MM.1S (cell line): ENCODE results near the gene CYP4A11.
"Not testable (repeated sequence)": the region's sequence is repeated elsewhere in the genome, so short reads cannot be mapped to it uniquely, and the experiment has no call there.

Source experiments
- DNase-seq: peaks from one replicate; pipeline ENCODE4 v3.0.0-alpha.2; 2015
- H2AFZ ChIP-seq: fragments of 300-600 bp; sonication (generic); 2 replicates; pipeline ENCODE4 v1.6.0; 2016; ENCODE audit warnings: antibody characterized with exemption, low read length
- H3F3A ChIP-seq: fragments of 300-600 bp; sonication (generic); 2 replicates; pipeline ENCODE4 v1.6.1; 2016; ENCODE audit warnings: mild to moderate bottlenecking, antibody characterized with exemption, low read length, moderate library complexity, mixed read lengths; ENCODE audit not compliant: insufficient read depth
- H3K27ac ChIP-seq: fragments of 300-600 bp; sonication (generic); 2 replicates; pipeline ENCODE4 v1.5.1; 2016; ENCODE audit warnings: mild to moderate bottlenecking, low read length
- H3K27me3 ChIP-seq: fragments of 300-600 bp; sonication (generic); replicated peaks from 2 replicates; pipeline ENCODE4 v1.6.0; 2016; ENCODE audit warnings: low read length; ENCODE audit not compliant: insufficient read depth
- H3K36me3 ChIP-seq: fragments of 300-600 bp; sonication (generic); replicated peaks from 2 replicates; pipeline ENCODE4 v1.6.1; 2016; ENCODE audit warnings: mild to moderate bottlenecking, low read length, mixed read lengths; ENCODE audit not compliant: insufficient read depth
- H3K4me1 ChIP-seq: fragments of 300-600 bp; sonication (generic); 2 replicates; pipeline ENCODE4 v1.6.1; 2016; ENCODE audit warnings: low read length, mixed read lengths
- H3K4me2 ChIP-seq: fragments of 300-600 bp; sonication (generic); 2 replicates; pipeline ENCODE4 v1.6.0; 2016; ENCODE audit warnings: low read depth, low read length
- H3K4me3 ChIP-seq: fragments of 300-600 bp; sonication (generic); 2 replicates; pipeline ENCODE4 v1.5.1; 2016; ENCODE audit warnings: low read length, mixed read lengths
- H3K79me2 ChIP-seq: fragments of 300-600 bp; sonication (generic); 2 replicates; pipeline ENCODE4 v1.6.1; 2016; ENCODE audit warnings: mixed run types, low read length, mixed read lengths
- H3K9ac ChIP-seq: fragments of 300-600 bp; sonication (generic); 2 replicates; pipeline ENCODE4 v1.6.1; 2016; ENCODE audit warnings: low read length, mixed read lengths
- H3K9me2 ChIP-seq: fragments of 300-600 bp; sonication (generic); replicated peaks from 2 replicates; pipeline ENCODE4 v1.6.1; 2016; ENCODE audit warnings: mild to moderate bottlenecking, low read length, mixed read lengths; ENCODE audit not compliant: insufficient read depth
- H3K9me3 ChIP-seq: fragments of 300-600 bp; sonication (generic); replicated peaks from 2 replicates; pipeline ENCODE4 v1.6.1; 2016; ENCODE audit warnings: mild to moderate bottlenecking, low read length, mixed read lengths; ENCODE audit not compliant: insufficient read depth
- H4K20me1 ChIP-seq: fragments of 300-600 bp; sonication (generic); 2 replicates; pipeline ENCODE4 v1.6.1; 2016; ENCODE audit warnings: mild to moderate bottlenecking, low read length, moderate library complexity, mixed read lengths; ENCODE audit not compliant: insufficient read depth
- EZH2 ChIP-seq: fragments of 300-600 bp; sonication (generic); optimal IDR thresholded peaks from 2 replicates; pipeline ENCODE3; 2017; ENCODE audit warnings: low read depth, mild to moderate bottlenecking, antibody characterized with exemption, low read length, mixed read lengths
- EZH2phosphoT487 ChIP-seq: fragments of 300-600 bp; sonication (generic); IDR thresholded peaks from 2 replicates; pipeline ENCODE4 v1.6.1; 2018; ENCODE audit warnings: antibody characterized with exemption, low read length
- TF ChIP-seq, protein P1 (sequence below): fragments of 300-600 bp; sonication (generic); IDR thresholded peaks from 2 replicates; pipeline ENCODE4 v1.5.1; 2016; ENCODE audit warnings: antibody characterized with exemption, low read length, mixed read lengths

The CYP4A11 gene

DNA sequence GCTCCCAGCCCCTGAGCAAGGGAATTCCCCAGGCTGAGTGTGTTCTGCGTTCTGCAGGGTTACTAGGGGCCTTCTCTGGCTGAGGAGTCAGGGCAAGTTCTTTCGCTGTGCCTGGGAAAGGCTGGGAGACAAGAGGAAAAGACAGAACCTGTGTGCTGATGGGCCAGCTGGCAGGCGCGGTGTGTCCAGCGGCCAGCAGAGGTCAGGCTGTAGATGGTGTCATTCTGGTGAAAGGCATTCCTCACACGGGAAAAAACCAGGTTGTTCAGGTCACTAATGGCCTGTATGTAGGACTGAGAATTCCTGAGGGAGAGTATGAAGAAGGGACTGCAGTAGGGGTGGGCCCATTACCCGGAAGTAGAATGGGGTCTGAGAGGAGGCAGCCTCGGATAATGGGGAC lies 6.4 kb downstream of the CYP4A11 start:
- H3K9me3 ChIP-seq, H3K27ac ChIP-seq, H3K27me3 ChIP-seq, H4K20me1 ChIP-seq, H3K9ac ChIP-seq, H3F3A ChIP-seq, H2AFZ ChIP-seq, H3K4me3 ChIP-seq, H3K4me2 ChIP-seq, H3K9me2 ChIP-seq, H3K36me3 ChIP-seq, H3K4me1 ChIP-seq, DNase-seq, H3K79me2 ChIP-seq: not testable (repeated sequence)
- TF ChIP-seq, protein P1, sequence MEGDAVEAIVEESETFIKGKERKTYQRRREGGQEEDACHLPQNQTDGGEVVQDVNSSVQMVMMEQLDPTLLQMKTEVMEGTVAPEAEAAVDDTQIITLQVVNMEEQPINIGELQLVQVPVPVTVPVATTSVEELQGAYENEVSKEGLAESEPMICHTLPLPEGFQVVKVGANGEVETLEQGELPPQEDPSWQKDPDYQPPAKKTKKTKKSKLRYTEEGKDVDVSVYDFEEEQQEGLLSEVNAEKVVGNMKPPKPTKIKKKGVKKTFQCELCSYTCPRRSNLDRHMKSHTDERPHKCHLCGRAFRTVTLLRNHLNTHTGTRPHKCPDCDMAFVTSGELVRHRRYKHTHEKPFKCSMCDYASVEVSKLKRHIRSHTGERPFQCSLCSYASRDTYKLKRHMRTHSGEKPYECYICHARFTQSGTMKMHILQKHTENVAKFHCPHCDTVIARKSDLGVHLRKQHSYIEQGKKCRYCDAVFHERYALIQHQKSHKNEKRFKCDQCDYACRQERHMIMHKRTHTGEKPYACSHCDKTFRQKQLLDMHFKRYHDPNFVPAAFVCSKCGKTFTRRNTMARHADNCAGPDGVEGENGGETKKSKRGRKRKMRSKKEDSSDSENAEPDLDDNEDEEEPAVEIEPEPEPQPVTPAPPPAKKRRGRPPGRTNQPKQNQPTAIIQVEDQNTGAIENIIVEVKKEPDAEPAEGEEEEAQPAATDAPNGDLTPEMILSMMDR: peak; percentile 31

DNA sequence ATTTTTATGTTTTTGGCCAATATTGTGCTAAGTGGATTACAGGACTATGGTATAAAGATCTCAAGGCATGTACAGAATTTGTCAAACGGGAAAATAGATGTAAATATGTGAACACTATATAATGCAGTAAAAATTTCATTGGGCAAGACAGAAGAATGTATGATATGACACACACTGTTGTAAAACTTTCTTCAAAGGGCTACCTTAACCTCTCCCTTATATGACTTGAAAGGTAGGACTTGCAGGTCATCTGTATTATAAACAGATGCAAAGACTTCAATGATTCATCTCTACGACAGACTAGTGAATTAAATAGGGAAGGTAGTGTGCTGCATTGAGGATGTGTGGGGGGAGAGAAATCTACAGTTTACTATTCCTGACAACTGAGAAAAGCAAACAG lies 9.3 kb downstream of the CYP4A11 start:
- not testable (repeated sequence) for DNase-seq, H3K4me2 ChIP-seq, H3K9ac ChIP-seq, H3K27me3 ChIP-seq, H3F3A ChIP-seq, H3K9me3 ChIP-seq, H3K9me2 ChIP-seq, H3K36me3 ChIP-seq, H4K20me1 ChIP-seq, H3K4me1 ChIP-seq, H3K4me3 ChIP-seq, H2AFZ ChIP-seq, H3K79me2 ChIP-seq, H3K27ac ChIP-seq

DNA sequence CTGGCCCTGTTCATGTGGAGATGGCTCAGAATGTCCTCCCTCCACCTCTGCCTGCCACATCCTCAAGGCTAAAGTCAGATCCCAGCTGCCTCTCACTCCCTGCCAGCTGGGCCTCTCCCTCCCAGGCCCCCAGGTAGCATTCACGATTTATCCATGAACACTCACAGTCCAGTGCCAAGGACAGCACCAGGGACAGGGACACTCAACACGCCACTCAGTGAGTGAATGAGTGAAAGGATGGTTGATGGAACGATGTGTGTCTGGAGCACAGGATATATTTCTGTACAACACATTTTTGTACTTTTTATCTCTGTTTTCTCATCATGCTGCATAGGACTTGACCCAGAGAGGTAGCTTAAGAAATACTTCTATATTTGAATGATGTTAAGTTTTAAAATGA lies 10.1 kb downstream of the CYP4A11 start:
- no peak overlapping the region for H3K9ac ChIP-seq
- no peaks in the 10 kb centered on the region for H3K4me1 ChIP-seq
- H3K27ac ChIP-seq: no peak overlapping the region
- H3F3A ChIP-seq: no peaks in the 10 kb centered on the region
- H4K20me1 ChIP-seq: no peaks in the 10 kb centered on the region
- no peak overlapping the region for H2AFZ ChIP-seq
- DNase-seq: no peak
- H3K27me3 ChIP-seq: no peaks in the 10 kb centered on the region
- no peaks in the 10 kb centered on the region for H3K79me2 ChIP-seq
- H3K4me3 ChIP-seq: no peak overlapping the region
- H3K9me3 ChIP-seq: no peaks in the 10 kb centered on the region
- H3K4me2 ChIP-seq: no peak overlapping the region
- H3K36me3 ChIP-seq: no peaks in the 10 kb centered on the region
- H3K9me2 ChIP-seq: no peaks in the 10 kb centered on the region
- no peak for TF ChIP-seq EZH2phosphoT487
- TF ChIP-seq, protein P1: no peak
- no peak for TF ChIP-seq EZH2

DNA sequence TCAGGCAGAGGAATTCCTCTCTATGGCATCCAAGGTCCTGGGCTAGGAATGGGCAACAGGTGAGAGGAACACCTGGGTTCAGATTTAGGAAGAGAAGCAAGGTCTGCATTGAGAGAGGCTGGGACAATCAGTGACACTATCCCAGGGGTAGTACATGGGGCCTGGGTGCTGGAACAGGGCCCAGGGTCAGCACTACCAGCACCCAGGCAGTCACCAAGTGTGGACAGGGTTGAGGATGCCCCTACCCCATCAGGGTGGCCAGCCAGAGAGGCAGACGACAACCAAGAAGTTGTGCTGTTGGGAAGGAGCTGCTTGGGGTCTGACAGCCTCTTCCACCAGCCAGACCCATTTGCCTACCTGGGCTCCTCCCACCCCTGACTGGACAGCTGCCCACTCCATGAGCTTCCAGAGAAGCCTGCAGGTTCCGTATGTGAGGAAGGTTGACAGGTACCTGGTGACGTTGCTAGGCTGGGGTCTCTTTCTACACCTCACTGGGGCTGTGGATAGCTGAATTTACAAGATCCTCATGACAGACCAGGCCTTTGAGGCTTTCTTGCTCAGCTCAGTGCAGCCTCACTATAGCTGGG lies 13.9 kb downstream of the CYP4A11 start:
- no peak overlapping the region for H3K27ac ChIP-seq
- no peak for DNase-seq
- no peaks in the 10 kb centered on the region for H3K9me2 ChIP-seq
- H3K4me3 ChIP-seq: no peak overlapping the region
- H3K4me2 ChIP-seq: no peak overlapping the region
- H3K36me3 ChIP-seq: no peaks in the 10 kb centered on the region
- TF ChIP-seq EZH2 (no peak), EZH2phosphoT487 (no peak)
- TF ChIP-seq, protein P1: no peak
- H3K9me3 ChIP-seq: no peaks in the 10 kb centered on the region
- H3K27me3 ChIP-seq: no peaks in the 10 kb centered on the region
- H2AFZ ChIP-seq: no peak overlapping the region
- no peaks in the 10 kb centered on the region for H3K4me1 ChIP-seq
- H4K20me1 ChIP-seq: no peaks in the 10 kb centered on the region
- no peaks in the 10 kb centered on the region for H3F3A ChIP-seq
- no peak overlapping the region for H3K9ac ChIP-seq
- H3K79me2 ChIP-seq: no peaks in the 10 kb centered on the region
